ENCODE results near the gene LGR5.

GRCh38 chr12:71460850-71461609 is 21.4 kb downstream of the LGR5 start:
- TF ChIP-seq EGR1 (IDR thresholded peaks at IDR 0.05; ENCODE audit: low read depth) (no peak), POLR2A (IDR thresholded peaks at IDR 0.05; ENCODE audit: borderline replicate concordance, extremely low read depth, insufficient read depth, insufficient read length) (no peak), RAD21 (IDR thresholded peaks at IDR 0.05; ENCODE audit: low read depth) (no peak), SRF (IDR thresholded peaks at IDR 0.05; ENCODE audit: low read depth) (no peak), EZH2 (IDR thresholded peaks at IDR 0.05) (no peak), CBX3 (IDR thresholded peaks at IDR 0.05; ENCODE audit: low read depth) (no peak), CEBPB (IDR thresholded peaks at IDR 0.05; ENCODE audit: low read depth) (no peak), ZNF274 (IDR thresholded peaks at IDR 0.05; ENCODE audit: low read depth, low read length) (no peak), POLR2AphosphoS5 (IDR thresholded peaks at IDR 0.05; ENCODE audit: low read depth, low read length) (no peak), TCF7L2 (IDR thresholded peaks at IDR 0.05; ENCODE audit: borderline replicate concordance, extremely low read depth, insufficient read depth, insufficient read length) (no peak), YY1 (IDR thresholded peaks at IDR 0.05; ENCODE audit: extremely low read depth, insufficient replicate concordance, low read depth, low read length) (no peak)
- TF ChIP-seq, protein P1, sequence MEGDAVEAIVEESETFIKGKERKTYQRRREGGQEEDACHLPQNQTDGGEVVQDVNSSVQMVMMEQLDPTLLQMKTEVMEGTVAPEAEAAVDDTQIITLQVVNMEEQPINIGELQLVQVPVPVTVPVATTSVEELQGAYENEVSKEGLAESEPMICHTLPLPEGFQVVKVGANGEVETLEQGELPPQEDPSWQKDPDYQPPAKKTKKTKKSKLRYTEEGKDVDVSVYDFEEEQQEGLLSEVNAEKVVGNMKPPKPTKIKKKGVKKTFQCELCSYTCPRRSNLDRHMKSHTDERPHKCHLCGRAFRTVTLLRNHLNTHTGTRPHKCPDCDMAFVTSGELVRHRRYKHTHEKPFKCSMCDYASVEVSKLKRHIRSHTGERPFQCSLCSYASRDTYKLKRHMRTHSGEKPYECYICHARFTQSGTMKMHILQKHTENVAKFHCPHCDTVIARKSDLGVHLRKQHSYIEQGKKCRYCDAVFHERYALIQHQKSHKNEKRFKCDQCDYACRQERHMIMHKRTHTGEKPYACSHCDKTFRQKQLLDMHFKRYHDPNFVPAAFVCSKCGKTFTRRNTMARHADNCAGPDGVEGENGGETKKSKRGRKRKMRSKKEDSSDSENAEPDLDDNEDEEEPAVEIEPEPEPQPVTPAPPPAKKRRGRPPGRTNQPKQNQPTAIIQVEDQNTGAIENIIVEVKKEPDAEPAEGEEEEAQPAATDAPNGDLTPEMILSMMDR (IDR thresholded peaks at IDR 0.05 in 2 of 3, conservative IDR thresholded peaks at IDR 0.05 in 1 of 3; ENCODE audit: borderline replicate concordance in 1 of 3, insufficient read depth in 1 of 3, low read depth in 2 of 3, low read length in 2 of 3), result no peak
